NCI-H82 (cell line): ENCODE data around the gene C2CD4C.
"Not testable (repeated sequence)": the region's sequence is repeated elsewhere in the genome, so short reads cannot be mapped to it uniquely, and the experiment has no call there.

Source experiments
- DNase-seq: peaks from one replicate; lab custom pipeline; 2025; lab: John Stamatoyannopoulos, UW

C2CD4C gene

DNA sequence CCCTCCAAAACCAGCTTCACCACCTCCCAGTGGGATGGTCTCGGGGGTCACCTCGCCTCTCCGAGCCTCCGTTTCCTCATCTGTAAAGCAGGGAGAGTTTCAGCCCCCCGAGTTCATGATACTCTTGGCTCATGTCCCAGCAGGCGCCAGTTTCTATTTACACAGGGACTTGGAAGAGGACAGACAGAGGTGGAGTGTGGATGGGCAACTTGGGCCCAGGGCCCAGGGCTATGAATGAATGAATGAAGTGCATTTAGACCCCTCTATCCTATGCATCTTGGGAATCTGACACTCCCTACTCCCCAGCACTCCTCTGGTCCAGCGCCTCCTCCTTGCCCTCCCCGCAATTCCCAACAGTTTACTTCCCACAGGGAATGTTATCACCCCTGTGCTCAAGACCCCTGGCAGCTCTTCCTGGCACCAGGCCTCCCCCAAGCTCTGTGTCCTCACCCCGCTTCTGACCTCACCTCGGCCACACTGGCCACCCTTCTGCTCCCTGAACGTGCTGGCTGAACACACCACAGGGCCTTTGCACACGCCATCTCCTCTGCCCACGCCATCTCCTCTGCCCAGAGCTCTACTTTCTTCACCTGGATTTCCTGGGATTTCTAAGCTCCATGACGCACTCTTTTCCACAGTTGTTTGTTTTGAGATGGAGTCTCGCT is 4.9 kb upstream of the C2CD4C start:
- no peak for DNase-seq

DNA sequence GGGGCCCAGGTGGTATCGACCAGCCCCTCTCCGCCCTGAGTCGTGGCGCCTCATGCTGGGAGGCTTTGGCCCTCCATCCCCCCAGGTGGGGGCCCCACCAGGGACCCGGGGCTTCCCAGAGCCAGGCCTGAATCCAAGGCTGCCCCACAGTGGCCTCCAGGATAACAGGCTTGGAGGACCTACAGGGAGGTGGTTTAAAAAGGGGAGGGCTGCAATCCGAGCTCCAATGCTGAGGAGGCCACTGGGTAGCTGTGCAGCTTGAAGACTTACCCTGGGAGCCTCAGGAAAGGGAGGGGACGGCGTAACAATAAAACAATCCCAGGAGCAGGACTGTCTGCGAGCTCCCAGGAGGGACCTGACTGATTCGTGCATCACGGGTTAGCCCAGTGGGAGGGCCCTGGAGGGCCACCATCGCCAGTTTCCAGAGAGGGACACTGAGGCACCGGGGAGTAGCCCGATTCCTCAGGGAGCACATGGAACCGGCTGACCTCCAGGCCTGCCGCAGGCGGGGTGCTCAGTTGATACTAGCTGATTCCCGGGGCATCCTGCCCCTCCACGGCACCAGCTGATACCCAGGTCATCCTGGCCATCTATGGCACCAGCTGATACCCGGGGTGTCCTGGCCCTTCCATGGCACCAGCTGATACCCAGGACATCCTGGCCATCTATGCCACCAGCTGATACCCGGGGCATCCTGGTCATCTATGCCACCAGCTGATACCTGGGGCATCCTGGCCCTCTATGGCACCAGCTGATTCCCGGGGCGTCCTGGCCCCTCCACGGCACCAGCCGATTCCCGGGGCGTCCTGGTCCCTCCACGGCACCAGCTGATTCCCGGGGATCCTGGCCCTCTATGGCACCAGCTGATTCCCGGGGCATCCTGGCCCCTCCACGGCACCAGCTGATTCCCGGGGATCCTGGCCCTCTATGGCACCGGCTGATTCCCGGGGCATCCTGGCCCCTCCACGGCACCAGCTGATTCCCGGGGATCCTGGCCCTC is 3.7 kb upstream of the C2CD4C start:
- no peak for DNase-seq

DNA sequence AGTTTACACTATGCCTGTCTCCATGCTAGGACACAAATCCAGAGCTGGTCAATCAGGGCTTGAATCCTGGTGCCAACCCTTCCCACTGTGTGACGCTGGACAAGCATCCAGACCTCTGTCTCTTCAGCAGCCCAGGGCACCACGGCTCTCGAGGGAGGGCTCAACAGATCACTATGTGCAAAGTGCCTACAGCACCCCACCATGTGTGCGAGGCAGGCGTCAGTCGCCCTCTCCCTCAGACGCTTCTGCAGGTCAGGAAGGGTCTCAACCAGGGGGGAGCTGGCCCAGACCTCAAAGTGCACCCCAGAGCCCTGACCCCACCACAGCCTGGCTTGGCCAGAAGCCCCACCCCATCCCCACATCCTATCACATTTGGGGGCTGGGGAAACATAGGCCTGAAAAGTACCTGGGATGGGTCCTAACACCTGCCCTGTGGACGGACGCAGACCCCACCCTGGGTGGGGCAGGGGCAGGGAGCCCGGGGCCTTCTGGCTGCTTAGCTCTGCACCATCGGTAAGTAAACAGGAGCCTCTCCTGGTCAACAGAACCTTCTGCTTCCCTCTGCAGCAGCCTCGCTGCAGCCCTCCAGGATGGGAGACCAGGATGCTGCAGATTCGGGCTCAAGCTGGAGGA is 2.9 kb upstream of the C2CD4C start:
- DNase-seq = no peak

DNA sequence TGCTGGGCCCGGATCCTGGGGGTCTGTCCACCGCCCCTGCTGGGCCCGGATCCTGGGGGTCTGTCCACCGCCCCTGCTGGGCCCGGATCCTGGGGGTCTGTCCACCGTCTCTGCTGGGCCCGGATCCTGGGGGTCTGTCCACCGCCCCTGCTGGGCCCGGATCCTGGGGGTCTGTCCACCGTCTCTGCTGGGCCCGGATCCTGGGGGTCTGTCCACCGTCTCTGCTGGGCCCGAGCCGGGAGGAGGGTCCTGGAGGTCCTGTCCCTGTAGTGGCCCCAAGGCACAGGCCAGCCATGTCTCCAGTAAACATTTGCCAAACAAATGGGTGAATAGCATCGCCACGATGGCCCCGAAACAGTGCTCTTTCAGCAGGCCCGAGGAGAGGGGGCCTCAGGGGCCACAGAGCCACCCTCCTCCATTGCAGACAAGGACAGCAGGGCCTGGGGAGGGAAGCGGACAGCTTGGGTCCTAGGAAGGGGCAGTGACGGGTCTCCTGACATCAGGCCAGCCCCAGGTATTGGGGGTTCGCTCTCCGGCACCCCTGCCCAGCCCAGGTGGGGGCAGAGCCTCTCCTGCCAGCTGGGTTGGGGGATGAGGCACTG is 2.3 kb upstream of the C2CD4C start:
- DNase-seq = not testable (repeated sequence)

DNA sequence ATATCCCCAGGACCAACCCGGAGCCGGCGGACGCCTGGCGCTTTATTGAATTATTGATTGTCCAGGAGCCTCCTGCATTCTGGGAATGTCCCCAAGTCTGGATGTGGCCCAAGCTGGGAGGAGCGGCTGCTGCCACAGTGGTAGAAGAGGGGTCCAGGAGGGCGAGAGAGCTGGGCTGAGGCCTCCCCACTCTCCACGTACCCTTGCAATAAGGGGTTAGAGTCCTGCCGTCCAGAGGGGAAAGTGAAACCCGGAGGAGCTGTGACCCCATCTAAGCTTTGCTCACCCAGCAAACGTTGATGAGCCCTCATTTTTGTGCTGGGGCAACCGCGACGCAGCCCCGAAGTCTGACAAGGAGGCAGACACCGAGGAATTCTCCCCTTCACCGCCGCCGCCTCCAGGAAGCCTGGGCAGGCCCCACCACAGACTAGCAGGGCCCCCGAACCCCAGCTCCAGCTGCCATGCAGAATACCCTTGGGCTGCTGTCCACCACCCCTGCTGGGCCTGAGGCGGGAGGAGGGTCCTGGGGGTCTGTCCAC is 1.4 kb upstream of the C2CD4C start:
- DNase-seq = no peak

DNA sequence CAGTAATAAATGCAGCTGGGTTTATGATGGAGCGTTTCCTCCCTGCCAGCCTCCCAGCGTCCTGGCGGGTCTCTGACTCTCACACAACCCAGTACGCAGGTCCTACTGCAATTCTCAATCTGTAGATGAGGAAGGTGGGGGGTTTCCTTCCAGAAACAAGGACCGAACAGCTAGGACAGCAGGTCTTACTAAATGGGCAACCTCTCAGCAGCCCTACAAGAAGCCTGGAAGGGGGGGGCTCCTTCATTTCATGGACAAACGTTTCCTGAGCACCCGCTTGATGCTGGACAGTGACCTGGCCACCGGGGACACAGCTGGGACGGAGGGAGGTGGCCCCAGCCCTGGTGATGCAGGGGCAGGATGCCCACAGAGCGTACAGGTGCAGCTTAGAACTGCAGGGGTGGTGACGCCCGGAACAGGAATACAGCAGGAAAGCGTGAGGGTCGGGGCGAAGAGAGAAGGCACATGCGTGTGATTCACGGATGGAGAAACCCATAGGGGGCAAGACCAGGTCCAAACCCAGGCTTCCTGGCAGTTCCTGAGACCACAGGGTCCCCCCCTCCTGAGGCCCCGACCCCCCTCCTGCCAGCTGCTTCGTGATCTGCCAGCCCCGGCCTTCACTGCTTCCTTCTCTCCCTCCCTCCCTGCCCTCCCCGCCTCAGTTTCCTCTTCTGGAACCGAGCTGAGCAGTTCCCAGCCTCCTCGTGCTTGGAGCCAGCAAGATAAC is 732 bp upstream of the C2CD4C start:
- DNase-seq = peak; percentile 24

DNA sequence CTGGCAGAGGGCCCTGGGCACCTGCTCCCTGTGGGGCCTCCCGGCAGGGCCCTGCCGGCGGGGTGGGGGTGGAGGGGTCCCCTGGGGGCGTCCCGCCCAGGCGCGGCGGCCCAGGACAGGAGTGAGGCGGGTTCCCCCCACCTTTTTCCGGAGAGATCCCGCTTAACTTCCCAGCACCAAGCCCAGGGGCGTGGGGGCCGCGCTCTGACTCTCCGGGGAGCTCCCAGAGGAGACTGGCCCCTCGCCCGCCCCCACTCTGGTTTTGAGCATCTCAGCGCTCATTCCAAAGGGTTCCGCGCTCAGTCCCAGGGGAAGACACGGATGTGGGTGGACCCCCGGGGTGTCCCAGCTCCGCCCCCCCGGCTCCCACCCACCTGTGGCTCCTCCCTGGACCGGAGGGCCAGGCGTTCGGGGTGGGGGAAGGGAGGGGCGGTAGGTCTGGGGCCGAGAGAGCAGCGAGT is 476 bp downstream of the C2CD4C start:
- DNase-seq = peak; percentile 31

DNA sequence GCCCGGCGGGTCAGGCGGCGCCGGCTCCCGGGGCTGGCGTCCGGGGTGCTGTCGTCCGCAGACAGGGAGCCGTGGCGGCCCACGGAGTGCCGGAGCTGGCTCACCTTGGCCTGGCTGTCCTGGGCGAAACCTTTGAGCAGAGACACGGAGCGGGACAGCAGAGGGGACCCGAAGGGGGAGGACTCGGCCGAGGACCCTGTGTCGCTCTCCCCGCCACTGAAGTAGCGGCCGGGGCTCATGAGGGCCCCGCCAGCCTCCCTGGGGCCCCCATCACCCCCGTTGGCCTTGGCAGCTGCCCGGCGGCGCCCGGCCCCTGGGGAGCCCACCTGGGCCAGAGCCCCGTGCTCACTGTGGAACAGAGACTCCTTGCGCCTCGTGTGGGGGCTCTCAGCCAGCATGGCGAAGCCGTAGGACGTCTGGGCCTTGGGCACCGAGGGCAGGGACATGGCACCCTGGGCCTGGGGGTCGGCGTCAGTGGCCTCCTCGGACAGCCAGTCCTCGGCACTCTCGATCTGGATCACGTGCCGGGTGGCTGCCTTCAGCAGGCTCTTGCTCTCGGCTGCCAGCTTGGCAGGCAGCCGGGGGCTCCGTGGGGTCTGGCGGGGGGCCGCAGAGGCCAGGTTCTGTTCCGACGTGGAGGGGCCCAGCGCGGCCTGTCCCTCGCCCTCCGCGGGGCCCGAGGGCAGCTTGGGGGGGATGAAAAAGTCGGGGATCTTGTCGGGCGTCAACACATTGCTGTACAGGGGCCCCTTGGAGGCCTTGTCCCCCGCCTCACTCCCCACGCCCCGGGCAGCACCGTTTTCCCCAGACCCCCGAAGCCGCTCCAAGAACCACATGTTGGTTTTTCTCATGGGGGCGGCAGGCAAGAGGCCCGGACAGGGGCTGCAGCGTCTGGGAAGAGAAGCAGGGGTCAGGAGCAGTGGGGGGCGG is 1.2 kb downstream of the C2CD4C start:
- no peak for DNase-seq

DNA sequence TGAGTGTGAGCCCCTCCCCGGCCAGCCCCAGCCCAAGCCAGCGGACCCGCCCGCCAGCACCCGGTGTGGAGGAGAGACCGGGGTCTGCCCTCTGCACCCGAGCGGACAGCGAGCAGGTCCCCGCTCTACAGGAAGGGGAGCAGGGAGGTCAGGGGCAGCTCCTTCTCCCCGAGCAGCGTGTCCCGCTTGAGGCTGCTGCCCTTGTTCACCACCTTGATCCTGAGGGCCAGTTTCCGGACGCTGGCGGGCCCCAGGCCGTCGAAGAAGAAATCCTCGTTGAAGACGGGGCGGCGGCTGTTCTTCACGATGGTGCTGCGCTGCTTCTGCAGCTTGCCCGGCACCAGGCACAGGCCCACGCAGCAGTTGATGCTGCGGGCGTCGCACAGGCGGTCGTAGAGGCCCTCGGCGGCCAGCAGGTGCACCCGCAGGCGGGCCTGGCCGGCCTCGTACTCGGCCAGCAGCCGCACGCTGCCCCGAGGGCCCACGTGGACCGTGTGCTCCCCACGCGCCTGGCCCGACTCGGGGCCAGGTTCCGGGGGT is 1.9 kb downstream of the C2CD4C start:
- no peak for DNase-seq

DNA sequence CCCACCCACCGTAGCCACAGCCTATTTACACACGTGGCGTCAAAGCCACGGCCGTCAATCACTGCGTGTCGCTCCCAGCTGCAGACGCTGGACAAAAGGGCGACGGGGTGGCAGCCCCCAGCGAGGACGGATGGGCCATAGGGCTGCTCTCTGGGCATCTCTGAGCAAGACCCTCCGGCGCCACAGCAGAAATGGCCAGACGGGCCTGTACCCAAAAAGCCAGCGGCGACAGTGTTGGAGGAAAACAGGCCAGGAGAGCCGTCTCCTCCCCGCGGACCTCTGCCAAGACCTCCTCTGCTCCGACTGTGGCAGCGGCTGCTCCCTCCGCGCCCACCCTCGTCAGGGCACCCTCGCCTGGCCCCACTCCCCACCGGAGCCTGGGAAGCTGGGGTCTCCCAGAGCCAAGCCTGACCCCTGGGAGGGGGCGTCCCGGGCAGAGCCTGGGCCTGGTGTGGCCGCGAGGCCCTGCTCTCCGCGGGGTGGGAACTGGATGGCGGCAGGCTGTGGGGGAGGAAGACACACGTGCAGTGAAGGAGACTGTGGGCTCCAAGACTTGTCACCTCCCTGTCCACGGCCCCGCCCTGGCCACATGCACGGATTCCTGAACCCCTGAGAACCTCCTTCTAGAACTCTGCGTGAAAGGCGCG is 2.7 kb downstream of the C2CD4C start:
- DNase-seq = no peak

DNA sequence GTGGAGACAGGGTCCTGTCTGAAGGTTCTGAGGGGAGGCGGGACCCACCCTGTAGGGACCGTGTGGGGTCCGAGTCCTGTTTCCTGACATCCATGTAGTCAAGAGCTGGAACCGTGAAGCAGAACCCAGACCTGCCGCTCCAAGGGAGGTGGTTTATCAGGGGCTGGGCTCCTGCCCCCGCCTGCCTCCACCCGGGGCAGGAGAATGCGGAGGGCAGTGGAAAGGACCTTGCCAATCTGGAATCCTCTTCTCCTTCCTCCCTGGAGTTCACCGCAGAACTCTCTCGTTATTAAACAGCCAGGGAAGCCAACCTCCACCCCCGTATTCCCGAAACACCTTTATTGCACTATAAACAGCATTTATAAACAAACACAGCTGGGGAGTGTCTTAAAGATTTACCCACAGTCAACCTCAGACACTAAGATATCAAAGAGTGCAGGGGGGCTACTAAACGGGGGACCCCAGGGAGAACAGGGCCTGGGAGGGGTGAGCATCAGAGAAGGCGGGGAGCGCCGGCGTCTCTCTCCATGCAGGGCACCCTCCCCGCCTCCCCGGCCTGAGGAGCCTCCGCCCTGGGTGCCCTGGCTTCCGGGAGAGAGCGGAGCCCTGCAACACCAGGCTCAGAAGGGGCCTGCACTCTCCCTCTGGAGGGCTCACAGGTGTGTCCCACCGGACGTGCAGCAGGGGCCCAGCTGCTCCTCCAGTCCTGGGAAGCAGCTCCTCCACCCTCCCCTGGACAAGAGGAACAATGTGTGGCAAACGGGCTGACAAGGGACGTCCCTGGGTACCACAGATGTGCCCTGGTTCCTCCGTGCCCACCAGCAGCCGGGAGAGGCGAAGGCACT is 3.6 kb downstream of the C2CD4C start:
- no peak for DNase-seq

DNA sequence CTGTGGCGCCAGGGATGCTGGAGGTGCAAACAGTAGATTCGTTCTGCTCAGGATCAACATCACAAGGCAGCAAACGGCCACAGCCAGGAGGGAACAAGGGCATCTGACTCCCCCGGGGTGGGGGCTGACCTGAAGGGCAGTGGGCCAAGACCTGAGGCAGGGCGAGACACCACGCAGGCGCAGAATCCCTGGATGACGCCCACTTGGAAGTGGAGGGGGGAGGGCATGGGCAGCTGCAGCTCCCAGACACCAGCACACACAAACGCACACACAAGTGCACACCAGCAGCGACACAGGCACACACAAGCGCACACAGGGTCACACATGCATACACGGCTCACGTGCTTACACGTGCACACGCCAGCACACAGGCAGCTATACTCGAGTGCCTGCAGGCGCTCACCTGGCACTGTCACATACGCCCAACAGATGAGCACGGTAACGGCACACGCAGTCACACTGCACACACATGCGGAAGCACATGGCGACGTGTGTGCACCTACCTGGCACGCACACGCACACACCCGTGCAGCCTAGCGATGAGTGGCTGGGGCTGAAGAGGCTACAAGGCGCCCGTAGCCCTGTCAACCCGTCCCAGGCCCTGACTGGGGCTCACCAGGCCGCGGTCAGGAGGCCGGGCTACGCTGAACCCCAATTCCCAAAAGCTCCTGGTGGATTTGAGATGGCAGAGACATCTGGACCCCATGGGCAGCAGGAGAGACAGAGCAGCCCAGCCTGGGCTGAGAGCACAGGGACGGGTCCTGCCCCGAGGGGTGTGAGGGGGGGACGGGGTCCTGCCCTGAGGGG is 5.5 kb downstream of the C2CD4C start:
- DNase-seq = no peak

DNA sequence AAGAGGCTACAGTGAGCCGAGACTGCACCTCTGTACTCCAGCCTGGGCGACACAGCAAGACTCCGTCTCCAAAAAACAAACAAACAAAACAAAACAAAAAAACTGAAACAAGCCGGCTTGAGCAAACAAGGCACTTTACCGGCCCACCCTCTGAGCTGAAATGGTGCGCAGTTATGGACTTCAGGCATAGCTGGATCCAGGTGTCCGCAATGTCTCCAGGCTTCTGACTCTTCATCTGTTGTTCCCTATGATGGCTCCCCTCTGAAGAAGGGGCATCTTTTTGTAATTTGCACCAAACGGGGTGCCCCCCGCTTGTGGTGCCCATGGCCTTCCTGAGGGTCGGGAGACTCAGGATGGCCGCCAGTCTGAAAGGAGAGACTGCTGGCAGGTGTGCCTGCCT is 6.2 kb downstream of the C2CD4C start:
- DNase-seq = no peak

DNA sequence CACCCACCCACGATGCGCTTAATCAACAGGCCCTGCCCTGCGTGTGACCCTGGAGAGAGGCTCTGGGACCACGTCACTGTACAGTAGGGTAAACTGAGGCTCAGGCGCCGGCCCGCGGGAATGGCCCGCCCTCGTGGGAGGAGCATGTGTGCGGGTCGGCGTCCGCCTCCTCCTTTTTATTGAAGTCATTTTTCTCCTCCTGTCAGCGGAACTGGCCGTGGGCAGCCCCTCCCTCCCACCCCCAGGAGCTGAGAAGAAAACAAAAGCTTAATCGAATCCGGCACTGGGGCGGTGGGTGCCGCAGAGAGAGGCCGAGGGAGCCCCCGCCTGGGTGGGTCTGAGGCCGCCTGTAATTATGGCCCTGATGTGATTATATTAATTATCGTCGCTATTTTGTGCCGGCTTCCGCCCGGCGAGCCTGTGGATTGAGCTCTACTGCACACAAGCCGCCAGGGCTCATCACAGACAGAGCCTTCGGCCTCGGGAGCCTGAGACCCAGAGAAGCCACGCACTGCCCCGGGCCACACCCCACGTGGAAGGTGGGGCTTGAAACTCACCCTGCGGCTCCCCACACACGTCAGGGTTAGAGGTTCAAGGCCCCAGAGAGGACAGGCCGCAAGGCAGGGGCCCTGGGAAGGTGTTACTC is 7.0 kb downstream of the C2CD4C start:
- DNase-seq = peak; percentile 82

DNA sequence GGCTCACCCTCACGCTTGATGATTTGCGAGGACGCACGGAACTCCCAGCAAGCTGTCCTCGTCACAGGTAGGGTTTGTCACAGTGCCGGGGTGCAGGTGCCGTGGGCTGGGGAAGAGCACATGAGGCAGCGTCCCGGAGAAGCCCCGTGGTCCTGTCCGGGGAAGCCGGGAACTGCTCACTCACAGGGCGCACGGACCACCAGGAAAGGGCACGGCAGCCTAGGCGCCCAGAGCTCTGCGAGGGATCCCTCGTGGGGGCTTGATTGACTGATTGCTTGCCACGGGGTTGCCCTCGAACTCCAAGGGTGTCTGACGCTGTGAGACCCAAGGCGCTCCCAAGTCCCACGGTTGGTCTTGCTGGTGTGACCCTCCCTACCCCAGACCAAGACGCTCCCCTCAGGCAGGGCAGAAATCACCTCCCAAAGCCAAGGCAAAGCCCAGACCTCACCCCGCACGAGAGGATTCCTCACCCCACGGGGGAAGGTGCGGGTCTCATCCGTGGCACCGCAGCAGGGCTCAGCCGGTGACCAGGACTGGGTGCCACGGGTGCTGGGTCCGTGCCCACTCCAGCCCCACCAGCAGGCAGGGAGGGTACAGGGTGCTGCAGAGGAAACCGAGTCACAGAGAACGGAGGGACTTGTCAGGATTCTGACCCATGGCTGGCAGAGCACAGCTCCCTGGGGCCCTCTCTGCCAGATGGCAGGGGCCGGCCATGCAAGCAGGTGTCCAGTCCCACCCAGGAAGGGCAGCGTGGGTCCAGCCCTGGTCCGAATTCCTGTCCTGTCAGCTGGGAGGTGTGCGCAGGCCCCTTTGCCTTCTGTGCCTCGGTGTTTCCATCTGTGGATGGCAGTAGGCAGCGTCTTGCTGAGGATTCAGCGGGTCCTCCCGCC is 7.7 kb downstream of the C2CD4C start:
- no peak for DNase-seq

DNA sequence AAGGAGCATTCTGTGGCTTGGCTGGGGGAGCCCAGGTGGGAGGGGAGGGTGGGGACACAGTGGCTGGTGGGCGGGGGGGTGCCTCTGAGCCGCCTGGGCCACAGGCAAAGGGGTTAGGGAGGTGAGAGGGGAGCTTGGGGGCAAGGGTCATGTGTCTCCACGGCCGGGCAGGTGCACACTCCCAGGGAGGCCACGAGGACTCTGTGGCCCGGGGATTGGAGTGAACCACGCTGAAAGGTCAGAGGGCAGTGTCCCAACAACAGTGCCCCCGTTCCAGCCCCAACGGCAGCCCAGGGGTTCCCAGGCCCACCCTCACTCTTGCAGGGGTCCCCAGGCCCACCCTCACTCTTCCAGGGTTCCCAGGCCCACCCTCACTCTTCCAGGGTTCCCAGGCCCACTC is 9.6 kb downstream of the C2CD4C start:
- no peak for DNase-seq
